HG02623 (cell line): ENCODE data around the gene FGF22.
"Not testable (repeated sequence)": the region's sequence is repeated elsewhere in the genome, so short reads cannot be mapped to it uniquely, and the experiment has no call there.

Source experiments
- ATAC-seq: cut with Tn5 transposase; IDR thresholded peaks from one replicate; pipeline ENCODE4 v1.9.1; 2021; ENCODE audit warnings: moderate library complexity; ENCODE audit not compliant: unreplicated experiment

Gene FGF22

DNA sequence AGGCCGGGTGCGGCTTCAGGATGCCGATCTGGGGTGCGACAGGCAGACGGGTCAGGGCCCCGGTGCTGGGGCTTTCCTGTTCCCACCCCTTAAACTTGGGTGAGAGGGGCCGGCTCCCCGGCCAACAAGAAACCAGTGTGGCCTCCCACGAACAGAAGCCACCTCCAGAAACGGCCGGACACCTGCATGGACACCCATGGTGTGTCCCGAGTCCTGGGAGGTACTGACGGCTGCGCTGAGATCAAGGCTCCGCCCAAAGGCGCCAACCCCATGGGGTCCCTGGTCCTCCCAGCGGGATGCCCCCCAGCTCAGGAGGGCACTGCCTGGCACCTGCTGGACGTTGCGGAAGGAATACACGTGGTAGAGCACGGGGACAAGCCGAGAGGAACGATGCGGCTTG is 17.9 kb upstream of the FGF22 start:
- ATAC-seq = no peak

DNA sequence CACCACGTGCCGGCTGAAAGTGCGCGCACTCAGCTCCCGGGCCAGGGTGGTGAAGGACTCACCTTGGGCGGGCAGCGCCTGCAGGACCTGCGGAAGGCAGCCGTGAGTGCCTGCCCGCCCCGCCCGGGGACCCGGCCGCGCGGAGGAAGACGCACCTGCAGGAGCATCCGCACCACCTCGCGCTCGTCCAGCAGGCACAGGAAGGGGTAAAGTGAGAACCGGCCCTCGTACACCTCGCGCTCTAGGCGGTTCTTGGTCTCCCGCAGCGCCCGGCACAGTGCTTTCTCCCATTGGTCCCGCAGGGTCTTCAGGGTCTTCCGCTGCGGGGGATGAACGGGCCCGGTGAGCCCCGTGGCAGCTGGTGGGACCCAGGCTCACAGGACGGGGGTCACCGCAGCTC is 17.0 kb upstream of the FGF22 start:
- ATAC-seq = no peak

- ATAC-seq = no peak
Observed at GRCh38 chr19:623175-623916, 16.3 kb upstream of the FGF22 start.

- ATAC-seq = no peak
Observed at GRCh38 chr19:623974-624373, 15.7 kb upstream of the FGF22 start.

- no peak for ATAC-seq
Observed at GRCh38 chr19:624433-625109, 15.1 kb upstream of the FGF22 start.

DNA sequence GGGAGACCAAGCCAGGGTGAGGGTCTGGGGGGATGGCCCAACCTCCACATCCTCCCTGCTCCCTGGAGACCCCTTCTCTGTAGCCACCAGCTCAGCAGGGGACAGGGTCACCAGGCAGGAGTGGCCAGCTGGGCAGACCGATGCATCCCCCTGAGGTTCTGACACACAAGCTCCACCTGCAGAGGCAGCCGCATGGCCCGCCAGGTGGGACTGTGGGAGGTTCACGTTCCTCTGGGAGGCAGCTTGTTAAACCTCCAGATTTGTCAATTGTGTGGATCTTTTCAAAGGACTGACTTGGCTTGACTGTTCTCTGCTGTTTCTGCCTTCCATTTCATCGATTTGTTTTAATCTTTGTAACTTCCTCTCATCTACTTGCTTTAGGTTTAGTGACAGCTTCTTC is 14.4 kb upstream of the FGF22 start:
- ATAC-seq = no peak

- not testable (repeated sequence) for ATAC-seq
Observed at GRCh38 chr19:626566-626965, 13.1 kb upstream of the FGF22 start.

GRCh38 chr19:628168-628567 is 11.5 kb upstream of the FGF22 start:
- no peak for ATAC-seq

DNA sequence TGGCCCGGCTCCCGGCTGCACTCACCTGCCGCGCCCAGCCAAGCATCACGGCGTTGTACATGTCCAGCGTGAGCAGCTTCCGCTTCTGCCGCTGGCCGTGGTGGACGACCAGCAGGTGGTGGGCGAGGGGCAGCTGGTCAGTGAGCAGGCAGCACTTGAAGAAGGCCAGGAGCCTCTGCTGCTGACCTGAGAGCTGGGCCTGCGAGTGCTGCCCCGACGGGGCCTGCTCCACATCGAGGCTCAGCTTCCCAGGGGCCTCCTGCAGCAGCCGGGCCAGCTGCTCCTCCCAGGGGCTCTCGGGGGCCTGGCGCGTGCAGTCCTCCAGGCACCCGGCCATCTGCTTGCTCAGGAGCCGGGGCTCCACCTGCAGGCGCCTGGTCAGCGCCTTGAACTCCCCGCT is 10.2 kb upstream of the FGF22 start:
- not testable (repeated sequence) for ATAC-seq

DNA sequence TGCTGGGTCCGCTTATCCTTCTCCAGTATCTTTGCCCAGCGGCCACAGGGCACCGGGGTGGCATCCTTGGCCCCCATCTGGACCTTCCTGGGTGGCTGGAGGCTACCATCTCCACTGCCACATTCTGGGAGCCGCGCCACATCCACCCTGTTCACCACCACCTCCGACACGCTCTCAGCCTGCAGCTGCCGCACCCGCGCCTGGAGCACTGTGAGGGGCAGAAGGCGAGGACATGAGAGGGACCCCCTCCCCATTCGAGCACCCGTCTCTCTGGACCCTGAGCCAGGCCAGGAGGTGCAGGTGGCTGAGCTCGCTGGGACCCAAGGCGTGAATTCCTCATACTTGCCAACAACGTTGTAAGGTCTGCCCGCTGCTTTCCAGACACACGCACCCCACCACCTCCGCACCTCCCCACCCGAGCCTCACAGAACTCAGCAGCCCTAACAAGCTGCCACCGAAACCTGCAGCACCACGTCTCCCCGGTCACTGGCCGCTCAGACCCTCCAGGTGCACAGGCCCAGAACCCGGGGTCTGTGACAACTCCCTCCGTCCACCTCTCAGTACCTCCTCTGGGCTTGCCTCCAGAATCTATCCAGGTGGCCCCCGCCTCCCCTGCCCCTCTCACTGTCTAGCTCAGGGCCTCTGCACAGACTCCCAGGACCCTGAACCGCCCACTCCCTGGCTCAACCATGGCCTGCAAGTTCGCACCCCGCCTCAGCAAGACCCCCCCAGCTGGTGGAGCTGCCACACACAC is 9.5 kb upstream of the FGF22 start:
- no peak for ATAC-seq

GRCh38 chr19:632579-633067 is 7.1 kb upstream of the FGF22 start:
- peak; percentile 23 for ATAC-seq

DNA sequence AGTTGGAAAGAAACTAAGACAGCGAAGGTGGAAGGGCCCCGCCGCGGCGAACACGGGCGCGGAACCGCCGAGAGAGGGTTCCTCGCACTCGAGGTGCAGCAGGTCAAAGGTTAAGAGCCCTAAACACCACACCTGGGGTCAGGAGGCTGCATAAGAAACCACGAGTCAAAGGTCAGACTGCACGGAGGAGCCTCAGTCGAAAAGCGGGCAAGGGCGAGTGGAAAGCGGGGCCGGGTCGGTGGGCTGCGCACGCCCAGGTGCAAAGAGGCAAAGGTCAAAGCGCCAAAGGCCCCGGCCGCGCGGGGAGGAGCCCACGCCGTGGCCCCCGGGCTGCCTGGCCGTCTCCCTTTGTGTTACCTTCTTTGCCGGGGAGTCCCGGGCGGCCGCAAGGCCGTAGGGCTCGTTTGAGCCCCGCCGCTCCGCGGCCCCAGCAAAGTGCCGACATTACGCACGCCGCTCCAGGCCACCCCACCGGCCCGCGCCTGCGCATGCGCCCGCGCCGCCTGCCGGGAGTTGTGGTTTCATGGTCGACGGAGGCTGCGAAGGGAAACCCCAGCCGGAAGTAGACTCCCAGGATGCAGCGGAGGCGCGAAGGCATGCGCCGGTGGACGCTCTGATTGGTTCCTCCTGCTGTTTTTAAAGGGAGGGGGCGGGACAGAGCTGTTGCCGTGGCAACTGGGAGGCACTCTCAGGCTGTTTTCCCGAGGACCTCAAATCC is 6.5 kb upstream of the FGF22 start, which contains the start of gene POLRMT:
POLRMT (minus strand) TSS at position 470 of the 718 bp plus-strand sequence; CDS start at position 445, 25 bp downstream.
- peak; percentile 72 for ATAC-seq

DNA sequence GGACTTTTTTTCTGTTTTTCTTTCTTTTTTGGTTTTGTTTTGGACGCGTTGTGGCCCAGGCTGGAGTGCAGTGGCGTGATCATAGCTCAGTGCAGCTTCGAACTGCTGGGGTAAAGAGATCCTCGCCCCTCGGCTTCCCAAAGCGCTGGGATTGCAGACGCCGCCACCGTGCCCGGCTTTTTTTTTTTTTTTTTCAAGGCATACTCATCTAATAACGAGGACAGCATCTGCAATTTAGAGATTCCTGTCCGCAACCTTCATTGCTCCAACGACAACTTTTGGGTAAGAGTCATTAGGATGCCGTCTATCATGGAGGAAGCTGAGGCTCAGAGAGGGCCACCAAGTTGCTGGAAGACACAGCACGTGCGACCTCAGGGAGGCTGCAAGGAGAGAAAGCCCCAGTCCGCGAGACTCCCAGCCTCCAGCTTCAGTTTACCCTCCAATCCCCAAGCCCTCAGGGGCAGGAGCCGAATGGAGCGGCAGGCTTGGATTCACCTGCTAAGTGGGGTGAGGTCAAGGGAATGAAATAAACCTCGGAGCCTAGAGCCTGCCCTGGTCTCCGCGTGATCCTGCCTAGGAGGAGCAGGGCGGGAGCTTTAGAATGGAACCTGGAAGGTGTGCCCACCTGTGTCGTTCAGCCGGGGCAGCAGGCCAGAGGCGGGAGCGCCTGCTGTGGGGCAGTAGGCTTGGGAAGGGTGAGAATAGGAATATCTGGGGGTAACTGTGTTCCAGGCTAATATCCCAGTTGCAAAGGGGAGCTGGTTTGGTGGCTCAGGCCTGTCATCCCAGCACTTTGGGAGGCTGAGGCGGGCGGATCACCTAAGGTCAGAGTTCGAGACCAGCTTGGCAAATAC is 5.7 kb upstream of the FGF22 start:
- no peak for ATAC-seq

GRCh38 chr19:634975-635652 is 4.6 kb upstream of the FGF22 start:
- no peak for ATAC-seq

DNA sequence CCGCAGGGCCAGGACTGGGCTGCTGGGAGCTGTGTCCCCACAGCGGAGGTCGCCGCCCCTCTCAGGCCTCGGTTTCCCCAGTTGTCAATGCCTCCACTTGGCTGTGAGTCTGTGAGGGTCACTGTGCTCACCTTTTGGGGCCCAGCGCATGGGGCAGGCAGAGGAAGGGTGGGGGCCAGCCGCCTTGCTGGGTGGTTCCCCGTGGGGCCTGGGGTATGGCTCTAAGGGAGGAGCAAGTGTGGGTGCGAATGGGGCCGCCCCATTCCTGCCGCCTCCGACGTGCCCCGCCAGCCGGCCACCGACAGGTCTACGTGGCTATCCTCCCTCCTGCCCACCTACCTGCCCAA is 800 bp upstream of the FGF22 start:
- ATAC-seq = no peak

GRCh38 chr19:640161-640558 is 481 bp downstream of the FGF22 start:
- ATAC-seq = no peak

DNA sequence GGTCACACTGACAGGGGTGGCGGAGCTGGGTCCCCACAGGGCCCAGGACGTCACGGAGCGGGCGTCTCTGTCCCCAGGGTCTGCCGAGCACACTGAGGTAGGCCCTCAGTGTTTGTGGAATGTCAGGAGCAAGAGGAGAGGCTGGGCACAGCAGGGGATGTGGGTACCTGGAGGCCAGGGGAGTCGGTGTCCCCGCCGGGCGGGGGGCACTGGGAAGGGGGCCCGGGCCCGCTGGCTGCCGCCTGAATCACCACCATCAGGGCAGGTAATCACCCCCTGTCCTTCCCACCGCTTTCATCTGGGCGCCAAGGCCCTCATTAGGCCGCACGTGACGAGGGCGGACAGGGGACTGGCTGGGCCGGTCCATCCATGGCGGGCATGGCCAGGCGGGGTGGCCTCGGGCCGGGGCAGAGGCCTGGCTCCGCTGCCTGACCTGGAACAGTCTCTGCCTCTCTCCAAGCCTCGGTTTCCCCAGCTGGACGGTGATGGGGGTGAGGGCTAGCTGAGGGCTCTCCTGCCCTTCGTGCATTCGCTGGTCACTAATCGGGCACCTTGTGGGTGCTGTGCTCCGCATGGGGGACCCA is 1.0 kb downstream of the FGF22 start:
- ATAC-seq = no peak

GRCh38 chr19:641702-642101 is 2.0 kb downstream of the FGF22 start:
- no peak for ATAC-seq
